GM19438 (cell line): Measurements from ENCODE around the gene SPATA13.

Experiments used
- ATAC-seq: cut with Tn5 transposase; IDR thresholded peaks from one replicate; pipeline ENCODE4 v1.9.1; 2021; ENCODE audit warnings: low read depth; ENCODE audit not compliant: unreplicated experiment

Gene SPATA13

DNA sequence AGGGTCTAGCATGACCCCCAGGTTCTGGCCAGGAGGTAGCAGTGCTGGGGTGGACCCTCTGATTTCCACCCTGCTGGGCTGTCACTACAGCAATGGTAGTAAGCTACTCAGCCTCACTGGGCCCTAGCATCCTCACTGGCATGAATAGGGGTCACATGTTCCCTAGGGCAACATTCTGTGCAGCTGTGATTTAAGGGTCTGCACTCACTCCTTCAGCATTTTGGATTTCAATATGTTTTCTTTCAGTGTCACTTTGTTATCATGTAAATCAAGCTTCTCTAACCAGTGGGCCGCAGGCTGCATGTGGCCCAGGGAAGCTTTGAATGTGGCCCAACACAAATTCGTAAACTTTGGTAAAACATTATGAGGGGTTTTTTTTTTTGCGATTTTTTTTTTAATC is 57.8 kb downstream of the SPATA13 start:
- no peak for ATAC-seq

DNA sequence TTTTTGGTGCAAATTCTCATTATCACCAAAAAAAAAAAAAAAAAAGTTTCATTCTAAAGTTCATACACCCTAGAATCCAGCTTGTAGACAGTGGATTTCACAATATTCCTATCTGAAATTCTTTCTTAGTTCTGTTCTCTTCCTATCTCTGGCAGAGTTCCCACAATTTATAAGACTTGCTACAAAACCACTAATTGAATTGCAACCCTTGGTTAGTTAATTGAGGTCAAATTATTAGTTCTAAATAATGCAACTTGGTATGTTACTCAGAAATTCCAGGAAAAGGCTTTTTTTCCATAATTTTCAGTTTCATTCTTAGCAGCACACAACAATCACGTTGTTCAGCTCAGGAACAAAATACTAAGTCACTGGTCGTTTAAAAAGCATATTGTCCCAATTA is 58.5 kb downstream of the SPATA13 start:
- no peak for ATAC-seq

DNA sequence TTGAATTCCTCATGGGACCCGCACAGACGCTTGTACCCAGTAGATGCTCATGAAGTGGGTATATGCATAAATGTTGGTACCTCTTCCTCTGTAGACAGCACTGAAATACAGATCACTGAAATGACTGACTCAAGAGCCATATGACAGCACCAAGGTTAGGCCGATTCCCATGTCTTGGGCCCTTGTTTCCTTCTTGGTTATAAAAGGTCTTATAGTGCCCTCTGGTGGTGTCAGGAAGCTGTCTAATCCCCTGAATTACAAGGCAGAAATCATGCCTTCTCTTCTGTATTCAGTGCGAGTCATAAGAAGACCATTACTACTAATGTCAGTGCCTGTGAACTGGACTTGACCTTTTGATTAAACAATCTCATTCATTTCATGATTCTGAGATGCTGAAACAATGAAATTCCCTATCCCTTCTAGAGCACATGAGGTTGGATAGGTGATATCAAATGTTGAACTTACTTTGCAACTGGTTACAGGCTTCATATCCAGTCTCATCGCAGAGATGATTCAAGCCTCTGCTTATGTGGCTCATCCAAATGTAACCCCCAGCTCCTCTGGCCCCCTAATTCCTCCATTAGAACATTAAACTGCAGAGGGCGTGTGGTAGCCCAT is 59.7 kb downstream of the SPATA13 start:
- no peak for ATAC-seq

DNA sequence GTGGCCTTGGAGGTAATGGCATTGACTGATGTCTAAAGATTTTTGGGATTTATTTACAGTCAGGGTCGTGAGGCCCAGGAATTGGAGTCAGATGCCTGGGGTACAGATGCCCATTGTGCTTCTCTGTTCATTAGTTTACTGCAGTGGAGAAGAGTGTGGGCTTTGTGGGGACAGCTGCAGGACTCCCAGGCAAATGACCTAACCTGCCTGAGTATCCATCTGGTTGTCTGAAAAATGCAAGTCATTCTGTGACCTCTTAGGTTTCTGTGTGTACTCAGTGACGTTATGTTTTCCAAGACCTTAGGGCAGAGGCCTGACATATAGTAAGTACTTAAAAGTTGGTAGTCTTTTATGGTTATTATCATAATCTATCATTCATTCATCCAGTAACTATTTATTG is 60.5 kb downstream of the SPATA13 start:
- ATAC-seq, result no peak

DNA sequence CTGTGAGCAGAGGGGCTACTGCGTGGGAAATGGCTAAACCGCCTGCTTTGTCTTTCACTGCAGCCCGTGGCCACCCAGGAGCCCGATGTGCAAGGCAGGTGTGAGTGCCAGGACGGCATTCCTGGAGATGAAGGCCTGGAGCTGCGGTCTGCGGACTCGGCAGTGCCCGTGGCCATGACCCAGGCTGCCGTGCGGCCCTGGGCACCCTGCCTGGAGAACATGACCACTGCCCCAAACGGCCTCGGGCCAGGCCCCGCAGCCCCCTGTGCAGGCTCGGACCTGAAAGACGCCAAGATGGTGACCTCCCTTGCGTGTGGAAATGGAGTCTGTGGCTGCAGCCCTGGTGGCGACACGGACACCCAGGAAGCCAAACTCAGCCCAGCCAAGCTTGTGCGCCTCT is 62.2 kb downstream of the SPATA13 start:
- ATAC-seq, result no peak

DNA sequence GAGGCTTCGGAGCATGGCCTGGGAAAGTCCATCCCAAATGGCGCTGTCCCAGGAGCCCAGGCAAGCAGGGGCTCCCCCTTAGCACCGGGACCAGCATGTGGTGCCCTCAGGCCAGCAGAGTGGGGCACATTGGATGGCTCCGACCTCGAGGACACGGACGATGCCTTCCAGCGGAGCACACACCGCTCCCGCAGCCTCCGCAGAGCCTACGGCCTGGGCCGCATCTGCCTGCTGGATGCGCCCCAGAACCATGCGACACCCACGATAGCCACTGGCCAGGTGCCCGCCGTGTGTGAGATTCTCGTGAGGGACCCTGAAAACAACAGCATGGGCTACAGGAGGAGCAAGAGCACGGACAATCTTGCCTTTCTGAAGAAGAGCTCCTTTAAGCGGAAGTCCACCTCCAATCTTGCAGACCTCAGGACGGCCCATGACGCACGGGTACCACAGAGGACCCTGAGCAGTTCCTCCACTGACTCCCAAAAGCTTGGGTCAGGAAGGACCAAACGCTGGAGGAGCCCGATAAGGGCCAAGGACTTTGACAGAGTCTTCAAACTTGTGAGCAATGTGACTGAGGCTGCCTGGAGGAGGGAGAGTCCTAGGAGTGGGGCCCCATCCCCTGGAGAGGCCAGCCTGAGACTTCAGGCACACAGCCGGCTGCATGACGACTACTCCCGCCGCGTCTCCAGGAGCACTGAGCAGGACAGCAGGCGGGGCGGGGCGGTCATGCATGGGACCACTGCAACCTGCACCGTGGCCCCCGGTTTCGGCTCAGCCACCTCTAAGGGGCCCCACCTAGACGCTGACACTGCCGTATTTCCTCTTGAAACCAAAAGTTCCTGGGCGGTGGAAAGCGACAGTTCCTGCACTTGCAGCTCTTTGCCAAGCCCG is 63.1 kb downstream of the SPATA13 start:
- ATAC-seq, result no peak

DNA sequence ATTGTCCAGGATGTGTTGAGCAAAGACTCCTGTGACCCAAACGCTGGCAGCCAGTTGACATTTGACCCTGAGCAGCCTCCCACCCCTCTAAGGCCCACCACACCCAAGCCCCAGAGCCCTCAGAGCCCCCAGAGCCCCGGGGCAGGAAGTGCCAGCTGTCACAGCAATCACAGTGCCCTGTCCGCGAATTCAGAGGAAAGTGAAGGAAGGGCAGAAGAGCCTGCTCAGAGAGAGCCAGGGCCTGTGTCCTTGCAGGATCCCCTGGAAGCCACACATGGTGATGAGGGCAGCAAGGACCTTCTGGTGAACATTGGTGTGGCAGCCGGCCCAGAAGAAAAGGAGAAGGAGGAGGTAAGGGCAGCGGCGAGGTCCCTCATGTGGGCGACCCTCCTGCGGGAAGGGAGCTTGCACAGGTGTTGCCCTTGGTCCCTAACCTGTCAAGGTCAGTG is 63.7 kb downstream of the SPATA13 start:
- ATAC-seq, result no peak

DNA sequence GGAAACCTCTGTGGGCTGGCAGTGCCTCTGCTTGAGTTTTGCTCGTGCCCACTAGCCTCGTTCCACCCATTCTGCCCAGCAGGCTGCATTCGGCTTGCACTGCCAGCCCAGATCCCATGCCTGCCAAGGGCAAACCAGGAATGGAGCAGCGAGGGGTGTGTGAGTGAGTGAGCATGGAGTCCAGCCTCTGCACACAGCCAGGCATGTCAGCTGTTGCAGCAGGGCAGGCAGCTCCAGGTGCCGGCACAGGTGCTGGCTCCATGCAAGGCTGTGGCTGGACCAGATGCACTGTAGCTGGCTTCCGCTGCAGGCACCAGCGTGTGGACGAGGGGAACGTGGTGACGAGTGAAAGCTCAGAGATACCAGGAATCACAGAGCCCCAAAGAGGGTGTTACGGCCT is 64.5 kb downstream of the SPATA13 start:
- no peak for ATAC-seq

DNA sequence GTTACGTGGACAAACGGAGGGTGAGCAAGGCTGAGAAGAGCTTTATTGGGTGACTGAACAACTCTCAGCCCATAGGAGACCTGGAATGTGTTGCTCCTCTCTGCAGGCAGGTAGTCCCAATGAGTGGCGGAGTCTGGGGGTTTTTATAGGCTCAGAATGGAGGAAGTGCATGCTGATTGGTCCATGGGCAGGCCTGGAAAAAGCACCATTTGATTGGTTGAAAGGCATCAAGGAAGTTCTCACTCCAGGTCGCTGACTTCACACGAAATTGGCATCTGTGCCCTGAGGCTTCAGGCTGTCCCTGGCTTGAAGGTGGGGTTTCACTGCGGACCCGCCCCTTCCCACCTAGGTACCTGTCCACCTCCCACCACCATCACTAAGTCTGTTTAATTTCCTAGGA is 65.4 kb downstream of the SPATA13 start:
- ATAC-seq, result no peak

DNA sequence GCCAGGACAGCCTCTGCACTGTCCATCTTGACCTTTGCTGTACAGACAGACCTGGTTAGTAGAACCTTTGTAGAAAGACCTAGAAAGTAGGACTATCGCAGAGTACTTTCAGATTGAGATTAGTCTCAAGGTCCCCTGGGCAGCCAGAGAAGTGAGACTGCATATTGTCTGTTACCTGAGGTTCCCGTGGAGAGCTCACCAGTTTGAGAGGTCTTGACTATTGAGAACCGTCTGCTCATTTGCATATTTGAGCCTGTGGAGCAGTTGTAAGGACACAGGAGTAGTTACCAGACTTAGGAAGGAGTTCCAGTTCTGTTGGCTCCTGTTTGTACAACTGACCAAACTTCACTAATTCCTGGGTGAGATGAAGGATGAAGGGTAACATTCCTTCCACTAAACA is 66.2 kb downstream of the SPATA13 start:
- ATAC-seq, result no peak

DNA sequence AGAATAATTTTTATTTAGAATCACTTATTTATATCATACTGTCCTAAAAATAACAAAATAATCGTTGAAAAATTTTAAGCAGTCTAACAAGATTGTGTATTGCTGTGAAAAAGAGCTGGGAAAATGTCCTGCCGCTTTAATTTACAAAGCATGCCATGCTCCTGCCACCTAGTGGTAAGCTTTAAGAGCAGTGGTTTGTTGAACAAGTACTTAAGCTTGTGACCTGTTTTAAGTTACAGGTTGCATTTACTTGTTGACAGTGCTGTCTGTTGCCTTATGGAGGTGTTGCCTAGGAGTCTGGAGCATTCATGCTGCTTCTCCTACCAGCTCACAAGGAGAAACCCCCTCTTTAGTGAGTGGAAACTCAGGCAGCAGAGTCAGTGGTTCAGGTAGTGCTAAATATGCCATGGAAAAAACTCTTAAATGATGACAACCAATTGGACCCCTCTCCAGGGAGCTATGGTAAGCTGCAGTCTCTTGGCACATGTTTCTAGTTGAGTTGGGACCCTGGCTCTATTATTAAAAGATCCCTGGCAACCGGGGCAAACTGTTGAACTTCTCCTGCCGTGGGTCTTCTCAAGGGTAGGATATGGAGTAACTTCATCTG is 68.4 kb downstream of the SPATA13 start:
- no peak for ATAC-seq

DNA sequence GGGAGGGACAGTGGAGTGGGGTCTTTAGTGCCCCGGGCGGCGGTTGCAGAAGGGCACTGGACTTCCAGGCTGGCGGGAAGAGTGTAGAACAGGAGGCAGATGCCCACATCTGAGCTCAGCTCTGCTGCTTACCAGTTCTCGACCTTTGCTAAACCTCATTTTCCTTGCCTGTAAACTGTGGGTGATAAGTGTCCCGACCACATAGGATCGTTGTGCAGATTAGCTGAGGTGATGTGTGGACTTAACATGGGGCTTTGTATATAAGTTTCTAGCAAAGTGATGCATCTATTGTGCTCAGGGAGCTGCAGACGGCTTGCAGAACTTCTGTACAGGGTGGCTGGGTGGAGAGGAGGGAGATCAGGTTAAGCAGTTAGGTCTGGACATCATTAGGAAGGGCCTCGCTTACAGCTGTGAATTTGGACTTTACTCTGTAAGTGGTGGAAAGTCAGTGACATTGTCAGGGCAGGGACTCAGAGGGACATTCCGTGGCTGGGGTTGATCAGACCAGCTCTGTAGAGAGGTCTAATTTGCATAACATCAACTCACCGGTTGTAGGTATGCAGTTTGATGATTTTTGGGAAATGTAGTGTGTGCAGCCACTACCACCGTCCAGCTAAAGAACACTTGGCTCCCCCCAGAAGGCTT is 70.0 kb downstream of the SPATA13 start:
- ATAC-seq, result no peak

DNA sequence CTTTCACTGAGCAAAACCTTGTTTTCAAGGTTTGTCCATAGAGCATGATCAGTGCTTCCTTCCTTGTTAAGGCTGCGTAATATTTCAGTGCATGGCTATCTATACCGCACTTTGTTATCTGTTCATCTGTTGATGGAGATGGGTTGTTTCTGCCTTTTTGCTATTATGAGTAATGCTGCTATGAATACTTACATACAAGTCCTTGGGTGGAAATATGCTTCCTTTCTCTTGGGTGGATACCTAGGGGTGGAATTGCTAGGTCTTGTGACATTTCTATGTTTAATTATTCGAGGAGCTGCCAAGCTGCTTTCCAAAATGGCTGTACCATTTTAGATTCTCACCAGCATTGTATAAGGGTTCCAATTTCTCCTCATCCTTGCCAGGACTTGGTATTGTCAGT is 70.9 kb downstream of the SPATA13 start:
- ATAC-seq, result no peak

DNA sequence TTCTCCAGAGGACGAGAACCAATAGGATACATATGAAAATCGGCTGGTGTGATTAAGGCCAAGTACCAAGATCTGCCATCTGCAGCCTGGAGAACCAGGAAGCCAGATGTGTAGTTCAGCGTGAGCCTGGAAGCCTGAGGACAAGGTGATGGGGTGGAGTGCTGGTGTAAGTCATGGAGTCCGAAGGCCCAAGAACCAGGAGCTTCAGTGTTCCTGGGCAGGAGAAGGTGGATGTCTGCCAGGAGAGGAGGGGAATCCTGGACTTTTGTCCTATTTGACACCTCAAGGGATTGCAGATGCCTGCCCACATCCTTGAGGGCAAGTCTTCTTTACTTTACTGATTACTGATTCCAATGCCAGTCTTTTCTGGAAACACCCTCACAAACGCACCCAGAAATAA is 71.5 kb downstream of the SPATA13 start:
- no peak for ATAC-seq

DNA sequence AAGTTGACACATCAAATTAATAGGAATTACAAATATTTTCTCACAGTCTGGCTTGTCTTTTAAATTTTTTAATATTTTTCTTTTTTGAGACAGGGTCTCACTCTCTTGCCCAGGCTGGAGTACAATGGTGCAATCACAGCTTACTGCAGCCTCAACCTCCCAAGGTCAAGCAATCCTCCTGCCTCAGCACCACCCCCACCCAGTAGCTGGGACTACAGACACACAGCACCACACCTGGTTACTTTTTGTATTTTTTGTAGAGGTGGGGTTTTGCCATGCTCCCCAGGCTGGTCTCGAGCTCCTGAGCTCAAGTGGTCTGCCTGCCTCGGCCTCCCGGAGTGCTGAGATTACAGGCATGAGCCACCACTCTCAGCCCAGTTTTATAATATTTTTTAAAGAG is 72.0 kb downstream of the SPATA13 start:
- no peak for ATAC-seq

DNA sequence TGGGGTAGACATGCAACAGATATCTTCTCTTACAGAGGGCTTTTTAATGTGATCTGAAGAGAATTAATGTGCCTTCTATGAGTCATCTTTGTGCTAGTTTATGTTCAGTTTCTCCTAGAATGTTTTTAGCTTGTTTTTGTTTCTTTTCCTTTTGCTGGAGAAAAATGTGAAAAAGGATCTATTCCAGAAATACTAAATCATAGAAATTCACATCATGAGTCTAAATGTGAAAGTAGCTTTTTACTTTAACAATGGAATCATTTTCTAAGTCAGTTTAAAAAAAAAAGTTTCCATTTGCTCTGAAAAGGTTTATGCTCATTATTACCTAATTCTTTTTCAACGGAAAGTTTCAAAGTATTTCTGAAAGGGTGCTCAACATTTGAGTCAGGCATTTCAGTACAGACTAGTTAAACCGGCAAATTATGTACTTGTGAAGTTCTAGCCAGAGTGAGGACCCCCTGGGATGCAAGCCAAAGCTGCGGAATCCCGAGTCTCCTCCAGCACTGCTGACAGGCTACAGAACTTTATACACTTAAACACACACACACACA is 72.9 kb downstream of the SPATA13 start:
- ATAC-seq, result no peak

DNA sequence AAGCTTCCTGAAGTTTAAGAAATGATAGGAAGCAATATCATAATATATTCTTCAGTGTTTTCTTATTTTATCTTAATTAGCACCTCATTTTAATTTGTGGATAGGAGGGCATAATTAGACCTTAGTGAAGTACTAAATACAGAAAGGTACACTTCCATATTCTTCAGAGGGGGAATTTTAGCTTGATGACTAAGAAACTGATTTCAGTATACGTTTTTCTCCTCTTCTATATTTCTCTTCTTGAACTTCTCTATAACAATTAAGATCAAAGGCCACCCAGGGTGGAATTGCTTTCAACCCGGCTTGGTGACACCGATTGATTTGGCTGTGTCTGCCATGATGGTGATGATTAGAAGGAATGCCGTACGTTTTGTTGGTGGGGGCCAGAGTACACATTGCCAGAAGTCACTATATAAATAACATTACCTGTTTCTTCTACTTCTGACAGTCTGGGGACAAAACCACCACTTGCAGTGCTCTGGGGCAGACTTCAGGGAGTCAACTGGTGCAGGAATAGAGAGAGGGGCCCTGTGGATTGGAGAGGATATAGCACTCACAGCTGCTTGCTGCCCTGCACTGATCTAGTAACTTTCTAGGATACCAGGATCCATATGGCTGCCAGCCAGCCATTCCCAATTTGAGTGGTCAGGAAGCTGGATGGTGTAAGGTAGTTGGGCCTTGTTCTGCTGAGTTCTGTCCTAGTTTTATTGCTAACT is 73.8 kb downstream of the SPATA13 start:
- ATAC-seq, result no peak

DNA sequence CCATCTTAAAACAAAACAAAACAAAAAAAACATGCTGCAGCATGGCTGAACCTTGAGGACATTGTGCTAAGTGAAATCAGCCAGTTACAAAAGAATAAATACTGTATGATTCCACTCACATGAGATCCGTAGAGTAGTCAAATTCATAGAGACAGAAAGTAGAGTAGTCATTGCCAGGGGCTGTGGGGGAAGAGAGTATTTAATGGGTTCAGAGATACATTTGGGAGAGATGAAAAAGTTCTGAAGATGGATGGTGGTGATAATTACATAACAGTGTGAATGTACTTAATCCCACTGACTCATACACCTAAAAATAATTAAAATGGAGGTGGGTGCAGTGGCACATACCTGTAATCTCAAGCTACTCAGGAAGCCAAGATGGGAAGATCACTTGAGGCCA is 76.8 kb downstream of the SPATA13 start:
- no peak for ATAC-seq

DNA sequence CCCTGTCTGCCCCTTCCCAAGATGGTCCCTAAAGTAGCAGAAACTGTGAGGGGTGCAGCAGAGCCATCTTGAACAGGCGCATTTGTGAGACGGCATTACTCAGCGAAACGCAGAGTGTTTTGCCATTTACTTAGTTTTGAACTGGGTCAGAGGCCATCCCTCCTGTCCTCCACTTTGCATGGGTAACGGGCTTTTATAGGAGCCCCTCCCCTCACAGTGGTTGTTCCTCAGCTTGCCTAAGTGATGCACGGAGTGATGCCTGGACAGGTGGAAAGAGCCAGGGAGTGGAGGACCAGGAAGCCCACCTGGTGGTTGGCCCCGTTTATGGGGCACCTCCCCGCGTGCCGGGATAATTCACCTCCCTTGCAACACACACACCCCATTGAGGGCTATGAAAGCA is 80.8 kb downstream of the SPATA13 start:
- no peak for ATAC-seq

DNA sequence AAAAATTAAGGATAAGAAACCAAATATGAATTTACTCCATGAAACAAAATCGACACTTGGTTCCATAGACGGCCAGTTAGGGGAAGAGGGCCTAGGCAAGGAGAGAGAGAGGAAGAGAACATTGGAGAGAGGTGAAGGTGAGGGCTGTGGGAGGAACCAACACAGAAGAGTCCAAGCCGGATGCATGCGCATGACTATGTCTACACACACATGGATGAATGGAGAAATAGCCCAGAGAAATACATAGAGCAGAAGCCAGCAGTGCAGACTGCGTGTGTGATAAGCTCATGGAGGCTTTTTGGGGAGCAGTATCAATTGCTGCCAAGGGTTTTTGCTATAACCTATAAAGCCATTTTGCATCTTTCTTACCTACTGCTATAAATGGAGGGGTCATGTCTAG is 81.6 kb downstream of the SPATA13 start:
- no peak for ATAC-seq
